ENCODE measurements around the gene FRAT1.

DNA sequence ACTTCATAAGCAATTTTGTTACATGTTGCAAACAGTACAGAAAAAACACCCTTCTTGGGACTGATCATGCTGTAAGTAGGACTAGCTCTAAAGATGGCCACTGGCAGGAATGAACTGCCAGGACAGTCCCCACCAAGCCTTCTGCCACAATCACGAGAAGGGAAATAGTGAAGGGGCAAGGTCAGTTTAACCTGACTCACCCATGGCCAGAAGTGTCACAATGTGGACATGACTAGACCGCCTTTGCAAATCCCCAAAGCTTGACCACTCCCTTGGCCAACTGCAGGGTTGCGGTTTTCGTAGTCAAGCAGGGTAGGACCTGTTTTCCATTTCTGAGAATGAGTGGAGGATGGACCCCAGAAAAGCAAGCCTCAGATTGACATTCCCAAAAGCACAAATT lies 34.9 kb downstream of the FRAT1 start:
- no peak for TF ChIP-seq EZH2phosphoT487 (IDR thresholded peaks at IDR 0.05; ENCODE audit: borderline replicate concordance, low read length)
- TF ChIP-seq, protein P1, sequence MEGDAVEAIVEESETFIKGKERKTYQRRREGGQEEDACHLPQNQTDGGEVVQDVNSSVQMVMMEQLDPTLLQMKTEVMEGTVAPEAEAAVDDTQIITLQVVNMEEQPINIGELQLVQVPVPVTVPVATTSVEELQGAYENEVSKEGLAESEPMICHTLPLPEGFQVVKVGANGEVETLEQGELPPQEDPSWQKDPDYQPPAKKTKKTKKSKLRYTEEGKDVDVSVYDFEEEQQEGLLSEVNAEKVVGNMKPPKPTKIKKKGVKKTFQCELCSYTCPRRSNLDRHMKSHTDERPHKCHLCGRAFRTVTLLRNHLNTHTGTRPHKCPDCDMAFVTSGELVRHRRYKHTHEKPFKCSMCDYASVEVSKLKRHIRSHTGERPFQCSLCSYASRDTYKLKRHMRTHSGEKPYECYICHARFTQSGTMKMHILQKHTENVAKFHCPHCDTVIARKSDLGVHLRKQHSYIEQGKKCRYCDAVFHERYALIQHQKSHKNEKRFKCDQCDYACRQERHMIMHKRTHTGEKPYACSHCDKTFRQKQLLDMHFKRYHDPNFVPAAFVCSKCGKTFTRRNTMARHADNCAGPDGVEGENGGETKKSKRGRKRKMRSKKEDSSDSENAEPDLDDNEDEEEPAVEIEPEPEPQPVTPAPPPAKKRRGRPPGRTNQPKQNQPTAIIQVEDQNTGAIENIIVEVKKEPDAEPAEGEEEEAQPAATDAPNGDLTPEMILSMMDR (IDR thresholded peaks at IDR 0.05; ENCODE audit: low read depth, low read length, poor library complexity, severe bottlenecking): no peak
